ENCODE data around the gene SCYGR5. TPM values are rescaled to one million over a fixed set of nuclear protein-coding genes. Genes with fewer than 3 reads are reported as not detected.
"Not testable (repeated sequence)": the region's sequence is repeated elsewhere in the genome, so short reads cannot be mapped to it uniquely, and the experiment has no call there.

SCYGR5 gene, protein sequence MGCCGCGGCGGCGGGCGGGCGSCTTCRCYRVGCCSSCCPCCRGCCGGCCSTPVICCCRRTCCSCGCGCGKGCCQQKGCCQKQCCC
- polyA plus RNA-seq (2013, experiment 1 of 2): not detected
- not detected for polyA plus RNA-seq (2013, experiment 2 of 2)

DNA sequence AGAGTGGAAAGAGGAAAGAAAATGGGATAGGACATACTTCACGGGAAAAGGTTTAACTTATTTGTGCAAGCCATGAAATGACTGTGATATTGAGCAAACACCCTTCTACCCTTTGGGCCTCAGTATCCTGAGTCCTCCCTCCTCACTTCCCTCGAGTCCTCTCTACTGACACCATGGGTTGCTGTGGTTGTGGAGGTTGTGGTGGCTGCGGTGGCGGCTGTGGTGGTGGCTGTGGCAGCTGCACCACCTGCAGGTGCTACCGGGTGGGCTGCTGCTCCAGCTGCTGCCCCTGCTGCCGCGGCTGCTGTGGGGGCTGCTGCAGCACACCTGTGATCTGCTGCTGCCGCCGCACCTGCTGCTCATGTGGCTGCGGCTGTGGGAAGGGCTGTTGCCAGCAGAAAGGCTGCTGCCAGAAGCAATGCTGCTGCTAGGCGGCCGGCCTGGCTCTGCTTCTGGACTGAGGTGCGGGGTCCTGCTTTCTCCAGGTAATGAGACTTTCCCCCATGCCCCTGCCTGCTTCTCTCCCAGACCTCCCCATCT is at the start of gene SCYGR5:
SCYGR5 (plus strand) TSS at position 174 of the 540 bp plus-strand sequence; CDS start at position 174, 0 bp downstream.
- H2AFZ ChIP-seq (ENCODE audit: low read length); H3K4ac ChIP-seq (ENCODE audit: low read length); H4K8ac ChIP-seq (ENCODE audit: low read depth, low read length); H3K14ac ChIP-seq (ENCODE audit: low read length); H3K23ac ChIP-seq (ENCODE audit: low read depth, low read length, poor library complexity); H2BK15ac ChIP-seq (ENCODE audit: low read length); H4K91ac ChIP-seq (ENCODE audit: low read depth, low read length, poor library complexity); H2BK12ac ChIP-seq (ENCODE audit: low read length); H3K27me3 ChIP-seq (ENCODE audit: control insufficient read depth in 3 of 3, insufficient read depth in 3 of 3, low read depth in 1 of 3, low read length in 3 of 3); H2BK120ac ChIP-seq (ENCODE audit: low read depth, low read length); H3K9me3 ChIP-seq (replicated peaks in 1 of 2; ENCODE audit: control insufficient read depth in 2 of 2, insufficient read depth in 1 of 2, low read depth in 1 of 2, low read length in 2 of 2); H2AK5ac ChIP-seq (ENCODE audit: low read depth, low read length); H3K4me1 ChIP-seq (ENCODE audit: control insufficient read depth in 2 of 2, insufficient read depth in 1 of 2, low read depth in 1 of 2, low read length in 2 of 2); H3K36me3 ChIP-seq (replicated peaks in 1 of 2; ENCODE audit: control insufficient read depth in 2 of 2, insufficient read depth in 2 of 2, low read length in 2 of 2); H3K9ac ChIP-seq (ENCODE audit: low read depth, low read length, poor library complexity); H2BK5ac ChIP-seq (ENCODE audit: low read length); H3K27ac ChIP-seq (replicated peaks; ENCODE audit: low read length); DNase-seq (ENCODE audit: low spot score); H3K79me1 ChIP-seq (ENCODE audit: low read depth, low read length); H3K18ac ChIP-seq (ENCODE audit: low read length); H3K4me2 ChIP-seq (ENCODE audit: insufficient read depth, low read length, poor library complexity, severe bottlenecking); H3K4me3 ChIP-seq (ENCODE audit: low read length in 2 of 2): not testable (repeated sequence)
- WGBS, 2 donors (ENCODE audit: extremely low coverage in 2 of 2, insufficient read length in 2 of 2, insufficient replicate concordance in 1 of 2): no CpG with 5 or more reads among the region's 13 CpGs

DNA sequence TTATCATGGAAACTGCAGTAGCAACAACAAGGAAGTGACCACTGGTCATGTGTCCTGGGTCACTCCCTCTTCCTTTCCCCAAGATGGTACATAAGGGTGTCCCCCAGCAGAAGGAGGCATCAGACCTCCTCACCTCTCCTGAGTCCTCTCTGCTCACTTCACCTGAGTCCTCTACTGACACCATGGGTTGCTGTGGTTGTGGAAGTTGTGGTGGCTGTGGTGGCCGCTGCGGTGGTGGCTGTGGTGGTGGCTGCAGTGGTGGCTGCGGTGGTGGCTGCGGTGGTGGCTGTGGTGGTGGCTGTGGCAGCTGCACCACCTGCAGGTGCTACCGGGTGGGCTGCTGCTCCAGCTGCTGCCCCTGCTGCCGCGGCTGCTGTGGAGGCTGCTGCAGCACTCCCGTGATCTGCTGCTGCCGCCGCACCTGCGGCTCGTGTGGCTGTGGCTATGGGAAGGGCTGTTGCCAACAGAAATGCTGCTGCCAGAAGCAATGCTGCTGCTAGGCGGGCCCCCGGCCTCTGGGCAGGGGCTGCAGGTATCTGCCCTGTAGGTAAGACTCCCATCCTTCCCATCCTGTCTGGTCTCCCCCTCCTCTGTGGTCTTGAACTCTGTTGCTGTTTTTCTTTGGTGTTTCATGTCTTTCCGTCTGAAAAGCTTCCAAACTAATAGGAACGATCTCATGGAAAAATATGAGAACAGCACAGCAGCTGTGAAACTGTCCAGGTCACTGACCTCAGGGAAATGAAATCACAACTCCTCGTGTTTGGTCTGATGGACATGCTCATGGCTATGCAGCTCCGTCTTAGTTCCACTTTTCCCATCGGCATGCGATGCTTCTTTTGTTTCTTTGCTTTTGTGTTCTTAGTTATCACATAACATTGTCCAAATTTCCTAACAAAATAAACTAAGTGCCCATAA is 49.0 kb upstream of the SCYGR5 start, which contains the start of gene SCYGR4:
SCYGR4 (plus strand) TSS at position 183 of the 915 bp plus-strand sequence; CDS start at position 183, 0 bp downstream.
- H2BK12ac ChIP-seq (ENCODE audit: low read length): no peak within 1 kb of the TSS
- no peak within 1 kb of the TSS for H3K4ac ChIP-seq (ENCODE audit: low read length)
- no peak within 1 kb of the TSS for H3K9ac ChIP-seq (ENCODE audit: low read depth, low read length, poor library complexity)
- no peak within 1 kb of the TSS for H3K4me2 ChIP-seq (ENCODE audit: insufficient read depth, low read length, poor library complexity, severe bottlenecking)
- no peaks in the 10 kb centered on the region for H3K4me1 ChIP-seq (ENCODE audit: control insufficient read depth in 2 of 2, insufficient read depth in 1 of 2, low read depth in 1 of 2, low read length in 2 of 2)
- no peak within 1 kb of the TSS for H2AK5ac ChIP-seq (ENCODE audit: low read depth, low read length)
- H3K79me1 ChIP-seq (ENCODE audit: low read depth, low read length): no peaks in the 10 kb centered on the region
- whole genome bisulfite sequencing, 2 donors (ENCODE audit: extremely low coverage in 2 of 2, insufficient read length in 2 of 2, insufficient replicate concordance in 1 of 2): no CpG with 5 or more reads among the region's 20 CpGs
- no peak within 1 kb of the TSS for H2AFZ ChIP-seq (ENCODE audit: low read length)
- H3K4me3 ChIP-seq (ENCODE audit: low read length in 2 of 2): no peak within 1 kb of the TSS
- no peak for DNase-seq (ENCODE audit: low spot score)
- H3K9me3 ChIP-seq (replicated peaks in 1 of 2; ENCODE audit: control insufficient read depth in 2 of 2, insufficient read depth in 1 of 2, low read depth in 1 of 2, low read length in 2 of 2): no peaks in the 10 kb centered on the region
- H4K91ac ChIP-seq (ENCODE audit: low read depth, low read length, poor library complexity): no peak within 1 kb of the TSS
- H3K23ac ChIP-seq (ENCODE audit: low read depth, low read length, poor library complexity): peak within 1 kb of the TSS; percentile 45
- H2BK120ac ChIP-seq (ENCODE audit: low read depth, low read length): no peak within 1 kb of the TSS
- H4K8ac ChIP-seq (ENCODE audit: low read depth, low read length): no peak within 1 kb of the TSS
- no peak within 1 kb of the TSS for H3K18ac ChIP-seq (ENCODE audit: low read length)
- H3K27me3 ChIP-seq (ENCODE audit: control insufficient read depth in 3 of 3, insufficient read depth in 3 of 3, low read depth in 1 of 3, low read length in 3 of 3): no peaks in the 10 kb centered on the region
- H3K14ac ChIP-seq (ENCODE audit: low read length): no peak within 1 kb of the TSS
- no peak within 1 kb of the TSS for H3K27ac ChIP-seq (replicated peaks; ENCODE audit: low read length)
- no peaks in the 10 kb centered on the region for H3K36me3 ChIP-seq (replicated peaks in 1 of 2; ENCODE audit: control insufficient read depth in 2 of 2, insufficient read depth in 2 of 2, low read length in 2 of 2)
- H2BK15ac ChIP-seq (ENCODE audit: low read length): no peak within 1 kb of the TSS
- H2BK5ac ChIP-seq (ENCODE audit: low read length): no peak within 1 kb of the TSS

DNA sequence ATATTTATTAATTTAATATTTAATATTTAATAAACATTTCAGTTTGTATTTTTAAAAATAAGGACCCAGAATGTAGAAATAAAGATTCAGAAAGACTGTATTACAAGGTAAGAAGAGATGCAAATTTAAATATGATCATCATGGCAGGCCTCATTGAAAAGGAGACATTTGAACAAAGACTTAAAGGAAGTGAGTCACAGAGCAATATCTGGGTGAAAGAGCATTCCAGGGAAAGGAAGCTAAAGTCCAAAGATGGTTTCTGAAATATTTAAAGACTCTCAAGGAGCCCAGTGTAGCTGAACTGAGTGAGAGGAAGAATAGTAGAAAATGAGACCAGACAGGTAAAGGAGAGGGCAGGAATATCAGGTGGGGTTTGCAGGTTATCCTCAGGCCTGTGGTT is 43.4 kb upstream of the SCYGR5 start:
- Histone ChIP-seq H3K79me1 (ENCODE audit: low read depth, low read length) (no peaks in the 10 kb centered on the region), H3K4me1 (ENCODE audit: control insufficient read depth in 2 of 2, insufficient read depth in 1 of 2, low read depth in 1 of 2, low read length in 2 of 2) (no peaks in the 10 kb centered on the region), H3K14ac (ENCODE audit: low read length) (no peak overlapping the region), H3K4ac (ENCODE audit: low read length) (no peak overlapping the region), H3K27me3 (ENCODE audit: control insufficient read depth in 3 of 3, insufficient read depth in 3 of 3, low read depth in 1 of 3, low read length in 3 of 3) (no peaks in the 10 kb centered on the region), H2AK5ac (ENCODE audit: low read depth, low read length) (no peak overlapping the region), H2BK15ac (ENCODE audit: low read length) (no peak overlapping the region), H3K9ac (ENCODE audit: low read depth, low read length, poor library complexity) (no peak overlapping the region), H3K9me3 (replicated peaks in 1 of 2; ENCODE audit: control insufficient read depth in 2 of 2, insufficient read depth in 1 of 2, low read depth in 1 of 2, low read length in 2 of 2) (no peaks in the 10 kb centered on the region), H2BK5ac (ENCODE audit: low read length) (no peak overlapping the region), H3K27ac (replicated peaks; ENCODE audit: low read length) (no peak overlapping the region), H3K4me2 (ENCODE audit: insufficient read depth, low read length, poor library complexity, severe bottlenecking) (no peak overlapping the region), H3K23ac (ENCODE audit: low read depth, low read length, poor library complexity) (no peak overlapping the region), H3K18ac (ENCODE audit: low read length) (no peak overlapping the region), H2BK120ac (ENCODE audit: low read depth, low read length) (no peak overlapping the region), H3K36me3 (replicated peaks in 1 of 2; ENCODE audit: control insufficient read depth in 2 of 2, insufficient read depth in 2 of 2, low read length in 2 of 2) (no peaks in the 10 kb centered on the region), H4K91ac (ENCODE audit: low read depth, low read length, poor library complexity) (no peak overlapping the region), H2BK12ac (ENCODE audit: low read length) (no peak overlapping the region), H4K8ac (ENCODE audit: low read depth, low read length) (no peak overlapping the region), H3K4me3 (ENCODE audit: low read length in 2 of 2) (no peak overlapping the region), H2AFZ (ENCODE audit: low read length) (no peak overlapping the region)
- no peak for DNase-seq (ENCODE audit: low spot score)

GRCh38 chr2:227625420-227625819 is 41.2 kb upstream of the SCYGR5 start:
- H3K4me1 ChIP-seq (ENCODE audit: control insufficient read depth in 2 of 2, insufficient read depth in 1 of 2, low read depth in 1 of 2, low read length in 2 of 2): no peaks in the 10 kb centered on the region
- no CpG with 5 or more reads among the region's 2 CpGs for WGBS, 2 donors (ENCODE audit: extremely low coverage in 2 of 2, insufficient read length in 2 of 2, insufficient replicate concordance in 1 of 2)
- H4K8ac ChIP-seq (ENCODE audit: low read depth, low read length): no peak overlapping the region
- no peak overlapping the region for H3K4me3 ChIP-seq (ENCODE audit: low read length in 2 of 2)
- H3K9me3 ChIP-seq (replicated peaks in 1 of 2; ENCODE audit: control insufficient read depth in 2 of 2, insufficient read depth in 1 of 2, low read depth in 1 of 2, low read length in 2 of 2): no peaks in the 10 kb centered on the region
- no peak overlapping the region for H3K9ac ChIP-seq (ENCODE audit: low read depth, low read length, poor library complexity)
- H3K4me2 ChIP-seq (ENCODE audit: insufficient read depth, low read length, poor library complexity, severe bottlenecking): no peak overlapping the region
- no peak overlapping the region for H2AFZ ChIP-seq (ENCODE audit: low read length)
- no peak overlapping the region for H3K27ac ChIP-seq (replicated peaks; ENCODE audit: low read length)
- no peak overlapping the region for H3K4ac ChIP-seq (ENCODE audit: low read length)
- no peak overlapping the region for H3K14ac ChIP-seq (ENCODE audit: low read length)
- DNase-seq (ENCODE audit: low spot score): no peak
- no peak overlapping the region for H2BK15ac ChIP-seq (ENCODE audit: low read length)
- H2BK120ac ChIP-seq (ENCODE audit: low read depth, low read length): no peak overlapping the region
- no peak overlapping the region for H4K91ac ChIP-seq (ENCODE audit: low read depth, low read length, poor library complexity)
- H2BK5ac ChIP-seq (ENCODE audit: low read length): no peak overlapping the region
- H3K79me1 ChIP-seq (ENCODE audit: low read depth, low read length): no peaks in the 10 kb centered on the region
- no peaks in the 10 kb centered on the region for H3K36me3 ChIP-seq (replicated peaks in 1 of 2; ENCODE audit: control insufficient read depth in 2 of 2, insufficient read depth in 2 of 2, low read length in 2 of 2)
- H2AK5ac ChIP-seq (ENCODE audit: low read depth, low read length): no peak overlapping the region
- H3K23ac ChIP-seq (ENCODE audit: low read depth, low read length, poor library complexity): no peak overlapping the region
- H3K18ac ChIP-seq (ENCODE audit: low read length): no peak overlapping the region
- no peaks in the 10 kb centered on the region for H3K27me3 ChIP-seq (ENCODE audit: control insufficient read depth in 3 of 3, insufficient read depth in 3 of 3, low read depth in 1 of 3, low read length in 3 of 3)
- no peak overlapping the region for H2BK12ac ChIP-seq (ENCODE audit: low read length)
